Gastroesophageal sphincter (tissue), 4 donors: ENCODE data around the gene SLK. TPM values are rescaled to one million over a fixed set of nuclear protein-coding genes. Genes with fewer than 3 reads are reported as not detected.

ENCODE experiments used
- ATAC-seq: fragments of 150-250 bp; one replicate; pipeline ENCODE4 v1.9.1; 2016; ENCODE audit warnings: mild to moderate bottlenecking, moderate library complexity
- H3K27ac ChIP-seq, 4 donors: fragments of 200-600 bp; sonication (generic) in 3 of 4; 1 replicate in 3 of 4; 2 replicates in 1 of 4; pipeline ENCODE4 v1.5.1; 2016 to 2019
- H3K27me3 ChIP-seq: fragments of 200-600 bp; sonication (generic); one replicate; pipeline ENCODE4 v1.5.1; 2019
- H3K36me3 ChIP-seq, 2 donors: fragments of 200-600 bp; sonication (generic); one replicate each; pipeline ENCODE4 v1.5.1; 2019; ENCODE audit warnings: control low read depth in 1 of 2
- H3K4me1 ChIP-seq, 3 donors: fragments of 200-600 bp; sonication (generic); 1 replicate in 2 of 3; 2 replicates in 1 of 3; pipeline ENCODE4 v1.5.1; 2016 to 2019; ENCODE audit warnings: control low read depth in 2 of 3
- H3K4me3 ChIP-seq, 2 donors: fragments of 200-600 bp; sonication (generic); one replicate each; pipeline ENCODE4 v1.5.1; 2019; ENCODE audit warnings: mild to moderate bottlenecking in 1 of 2, moderate library complexity in 1 of 2
- H3K9me3 ChIP-seq, 3 donors: fragments of 200-600 bp; sonication (generic); one replicate each; pipeline ENCODE4 v1.5.1; 2017 to 2019; ENCODE audit warnings: control low read depth in 2 of 3
- EP300 ChIP-seq: sonication (generic); formaldehyde crosslinking; IDR thresholded peaks from one replicate; pipeline ENCODE4 v1.6.1; 2017; ENCODE audit warnings: antibody characterized with exemption, mild to moderate bottlenecking
- POLR2A ChIP-seq, 2 donors: fragments of 450-650 bp; IDR thresholded peaks; one replicate each; pipeline ENCODE4 v1.6.1; 2017; ENCODE audit warnings: antibody characterized with exemption in 2 of 2, mild to moderate bottlenecking in 2 of 2, moderate library complexity in 1 of 2
- POLR2AphosphoS5 ChIP-seq: sonication (generic); formaldehyde crosslinking; IDR thresholded peaks from one replicate; pipeline ENCODE4 v1.6.1; 2017; ENCODE audit warnings: antibody characterized with exemption
- WGBS, 2 donors: methylation state at CpG; one replicate each; pipeline ENCODE4 v1.1.5; 2018; ENCODE audit warnings: low coverage in 1 of 2; 5-methylcytosine and 5-hydroxymethylcytosine counted together
- total RNA-seq, 4 donors: library from RNA; depleted of rRNA; stranded (reverse); fragments of >200 nt; gene quantifications; one replicate each; pipeline ENCODE4 v1.1.0, GENCODE V29; 2016
- TF ChIP-seq, protein P1 (sequence below), 4 experiments: fragments of 200-600 bp in 2 of 4; fragments of 450-650 bp in 2 of 4; sonication (generic) in 1 of 4; IDR thresholded peaks; one replicate each; pipeline ENCODE4 v1.5.1; 2017 to 2019; ENCODE audit warnings: antibody characterized with exemption in 4 of 4, mild to moderate bottlenecking in 2 of 4, moderate library complexity in 2 of 4

SLK gene
- total RNA-seq, 4 donors from 2014 or later: 75.0 to 119 (median 107) TPM

DNA sequence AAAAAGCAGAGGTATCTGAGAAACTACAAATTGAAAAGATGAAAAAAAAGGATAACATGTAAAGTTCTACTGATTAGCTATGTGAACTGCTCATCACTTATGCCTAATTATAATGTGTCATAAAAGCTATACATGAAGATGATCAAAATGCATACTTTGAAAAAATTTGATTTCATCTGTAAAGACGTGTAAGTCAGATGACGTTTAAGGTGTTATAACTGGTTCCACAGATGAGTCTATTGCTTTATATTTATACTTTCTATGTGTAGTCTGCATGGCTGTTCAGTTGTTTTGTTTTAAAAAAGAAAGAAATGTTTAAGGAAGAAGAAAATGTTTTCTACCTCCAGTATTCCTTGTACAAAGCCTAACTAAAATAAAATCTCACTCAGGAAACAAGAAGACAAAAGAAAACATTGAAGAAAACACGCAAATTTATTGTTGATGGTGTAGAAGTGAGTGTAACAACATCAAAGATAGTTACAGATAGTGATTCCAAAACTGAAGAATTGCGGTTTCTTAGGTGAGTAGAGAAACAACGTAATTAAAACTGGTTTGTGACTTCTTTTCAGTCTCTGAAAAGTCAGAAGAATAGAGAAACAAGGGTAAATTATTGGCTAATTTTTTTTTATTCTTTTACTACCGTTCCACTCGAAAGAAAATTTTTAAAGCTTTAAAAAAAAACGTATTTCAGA lies 38.4 kb downstream of the SLK start:
- WGBS, 2 donors: 88 to 90% methylated on average over 8 of the region's 8 CpGs
- TF ChIP-seq, protein P1, sequence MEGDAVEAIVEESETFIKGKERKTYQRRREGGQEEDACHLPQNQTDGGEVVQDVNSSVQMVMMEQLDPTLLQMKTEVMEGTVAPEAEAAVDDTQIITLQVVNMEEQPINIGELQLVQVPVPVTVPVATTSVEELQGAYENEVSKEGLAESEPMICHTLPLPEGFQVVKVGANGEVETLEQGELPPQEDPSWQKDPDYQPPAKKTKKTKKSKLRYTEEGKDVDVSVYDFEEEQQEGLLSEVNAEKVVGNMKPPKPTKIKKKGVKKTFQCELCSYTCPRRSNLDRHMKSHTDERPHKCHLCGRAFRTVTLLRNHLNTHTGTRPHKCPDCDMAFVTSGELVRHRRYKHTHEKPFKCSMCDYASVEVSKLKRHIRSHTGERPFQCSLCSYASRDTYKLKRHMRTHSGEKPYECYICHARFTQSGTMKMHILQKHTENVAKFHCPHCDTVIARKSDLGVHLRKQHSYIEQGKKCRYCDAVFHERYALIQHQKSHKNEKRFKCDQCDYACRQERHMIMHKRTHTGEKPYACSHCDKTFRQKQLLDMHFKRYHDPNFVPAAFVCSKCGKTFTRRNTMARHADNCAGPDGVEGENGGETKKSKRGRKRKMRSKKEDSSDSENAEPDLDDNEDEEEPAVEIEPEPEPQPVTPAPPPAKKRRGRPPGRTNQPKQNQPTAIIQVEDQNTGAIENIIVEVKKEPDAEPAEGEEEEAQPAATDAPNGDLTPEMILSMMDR (IDR thresholded peaks at IDR 0.05): no peak
- TF ChIP-seq POLR2AphosphoS5 (no peak), POLR2A (IDR thresholded peaks at IDR 0.05) (no peak), EP300 (no peak)
- no peak for ATAC-seq
- Histone ChIP-seq H3K4me1 (no peaks in the 10 kb centered on the region), H3K36me3 (peaks cover 9 to 77% of the 10 kb centered on the region in 2 donors), H3K9me3 (no peaks in the 10 kb centered on the region), H3K27ac (no peak overlapping the region), H3K27me3 (no peaks in the 10 kb centered on the region), H3K4me3 (no peak overlapping the region)

DNA sequence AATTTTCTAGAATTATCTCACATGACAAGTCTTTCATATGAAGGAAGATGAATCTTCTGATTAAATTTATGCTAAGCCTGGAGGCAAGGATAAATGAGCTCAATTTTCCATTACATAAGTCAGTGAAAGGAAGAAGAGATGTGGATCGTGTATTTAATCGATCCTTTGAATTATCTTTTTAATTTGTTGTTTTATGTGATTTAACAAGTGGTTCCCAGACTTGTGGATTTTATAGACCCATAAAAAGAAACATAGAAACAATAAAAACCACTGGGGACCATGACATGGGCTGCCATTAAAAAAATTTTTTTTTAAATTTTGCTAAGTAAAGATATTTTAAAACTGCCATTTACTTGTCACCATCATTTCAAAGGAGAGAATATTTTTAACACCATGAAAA lies 45.0 kb downstream of the SLK start:
- Histone ChIP-seq H3K4me3 (no peak overlapping the region), H3K27me3 (no peaks in the 10 kb centered on the region), H3K27ac (no peak overlapping the region), H3K4me1 (no peaks in the 10 kb centered on the region), H3K9me3 (no peaks in the 10 kb centered on the region), H3K36me3 (peaks cover 0 to 45% of the 10 kb centered on the region in 2 donors)
- TF ChIP-seq POLR2A (IDR thresholded peaks at IDR 0.05): no peak
- no peak for TF ChIP-seq POLR2AphosphoS5
- TF ChIP-seq, protein P1 (IDR thresholded peaks at IDR 0.05): no peak
- no peak for TF ChIP-seq EP300
- ATAC-seq: no peak
- 88 to 89% methylated on average over 2 of the region's 2 CpGs for WGBS, 2 donors

DNA sequence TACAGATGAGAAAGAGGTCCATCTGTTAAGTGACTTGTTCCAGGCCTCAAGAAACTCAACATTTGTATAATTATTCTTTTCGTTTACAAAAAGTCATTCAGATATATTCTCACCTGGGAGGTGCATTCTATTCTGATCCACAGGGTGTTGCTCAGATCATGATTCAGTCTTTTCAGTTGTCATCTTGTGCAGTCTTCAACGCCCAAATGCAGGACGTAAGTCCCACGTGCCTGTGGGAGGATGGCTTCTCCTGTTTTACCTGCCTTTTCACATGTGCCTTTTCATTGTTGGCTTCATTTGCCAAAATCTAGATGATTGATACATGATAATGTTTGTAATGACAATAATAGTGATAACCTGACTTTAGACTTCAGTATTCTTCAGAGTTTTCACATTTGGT lies 46.5 kb downstream of the SLK start:
- 94 to 95% methylated on average over 3 to 4 of the region's 4 CpGs for WGBS, 2 donors
- Histone ChIP-seq H3K36me3 (peaks cover 0 to 43% of the 10 kb centered on the region in 2 donors), H3K9me3 (no peaks in the 10 kb centered on the region), H3K27me3 (no peaks in the 10 kb centered on the region), H3K4me1 (no peaks in the 10 kb centered on the region), H3K4me3 (no peak overlapping the region), H3K27ac (no peak overlapping the region)
- ATAC-seq: no peak
- TF ChIP-seq POLR2A (IDR thresholded peaks at IDR 0.05): no peak
- no peak for TF ChIP-seq EP300
- TF ChIP-seq POLR2AphosphoS5: no peak
- TF ChIP-seq, protein P1 (IDR thresholded peaks at IDR 0.05): no peak

DNA sequence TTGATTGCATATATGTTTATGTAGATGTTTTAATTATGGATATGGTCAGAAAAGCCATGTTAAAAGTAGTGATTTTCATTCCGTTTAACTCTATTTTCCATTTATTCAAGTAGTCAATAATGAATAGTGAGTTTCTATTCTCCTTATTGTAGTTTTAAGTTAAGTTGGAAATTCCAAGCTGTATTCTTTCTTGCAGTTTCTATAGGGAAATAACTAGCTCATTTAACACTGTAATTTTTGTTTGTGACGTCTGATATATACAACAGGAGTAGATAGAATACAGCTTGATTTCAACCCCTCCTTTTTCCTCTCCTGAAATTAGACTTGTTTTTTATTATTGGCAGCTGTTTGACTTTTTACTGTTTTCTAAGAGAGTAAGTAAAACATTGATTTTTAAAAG lies 47.2 kb downstream of the SLK start:
- no peak for TF ChIP-seq EP300
- no peak for TF ChIP-seq POLR2A (IDR thresholded peaks at IDR 0.05)
- TF ChIP-seq POLR2AphosphoS5: no peak
- Histone ChIP-seq H3K27ac (no peak overlapping the region), H3K27me3 (no peaks in the 10 kb centered on the region), H3K4me1 (no peaks in the 10 kb centered on the region), H3K4me3 (no peak overlapping the region), H3K9me3 (no peaks in the 10 kb centered on the region), H3K36me3 (peaks cover 0 to 48% of the 10 kb centered on the region in 2 donors)
- ATAC-seq: no peak
- 73% methylated on average over 2 of the region's 2 CpGs for WGBS, 2 donors

DNA sequence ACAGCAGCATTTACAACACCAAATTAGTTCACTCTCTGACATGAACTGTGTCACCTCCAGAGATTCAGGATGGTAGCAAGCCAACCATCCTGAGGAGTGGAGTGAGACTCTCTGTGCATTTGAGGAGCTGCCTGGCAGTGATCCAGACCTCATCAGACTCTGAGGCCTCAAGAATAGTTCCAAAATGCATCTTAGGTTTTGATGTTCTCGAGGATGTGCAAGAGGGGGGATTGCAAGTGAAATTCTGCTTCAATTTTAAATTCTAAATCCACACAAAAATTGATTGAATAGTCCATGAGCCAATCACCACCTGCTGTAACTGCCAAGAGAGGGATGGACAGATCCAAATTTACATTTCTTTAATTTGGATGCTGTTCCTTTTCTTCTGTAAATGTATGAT lies 49.7 kb downstream of the SLK start:
- Histone ChIP-seq H3K9me3 (no peaks in the 10 kb centered on the region), H3K27ac (no peak overlapping the region), H3K4me3 (no peak overlapping the region), H3K4me1 (no peaks in the 10 kb centered on the region), H3K27me3 (no peaks in the 10 kb centered on the region), H3K36me3 (peaks cover 15 to 58% of the 10 kb centered on the region in 2 donors)
- ATAC-seq: no peak
- WGBS, 2 donors: 60 to 63% methylated on average over 1 of the region's 1 CpG
- TF ChIP-seq POLR2AphosphoS5: no peak
- TF ChIP-seq, protein P1 (IDR thresholded peaks at IDR 0.05): no peak
